Urinary bladder (tissue), 4 donors: Measurements from ENCODE around the gene LHPP. TPM values are rescaled to one million over a fixed set of nuclear protein-coding genes. Genes with fewer than 3 reads are reported as not detected.

Experiments used
- DNase-seq: peaks from one replicate; pipeline ENCODE4 v3.0.0-alpha.2; 2015; ENCODE audit errors: extremely low spot score
- H3K27ac ChIP-seq: one replicate; pipeline ENCODE4 v1.5.1; 2013; ENCODE audit warnings: low read depth, mild to moderate bottlenecking, moderate library complexity
- H3K36me3 ChIP-seq: one replicate; pipeline ENCODE4 v1.6.1; 2013; ENCODE audit warnings: mild to moderate bottlenecking, moderate library complexity; ENCODE audit not compliant: insufficient read depth
- H3K4me1 ChIP-seq: one replicate; pipeline ENCODE4 v1.6.1; 2013; ENCODE audit warnings: mild to moderate bottlenecking, moderate library complexity; ENCODE audit not compliant: insufficient read depth
- H3K4me3 ChIP-seq: one replicate; pipeline ENCODE4 v1.5.1; 2013; ENCODE audit warnings: low read depth, low read length
- WGBS: extraction: QIAGEN DNeasy Blood & Tissue Kit; methylation state at CpG from one replicate; pipeline ENCODE4 v1.1.7; 2013; 5-methylcytosine and 5-hydroxymethylcytosine counted together
- polyA plus RNA-seq: library from polyadenylated mRNA; stranded (reverse); fragments of 200-250 nt; gene quantifications from one replicate; pipeline ENCODE4 v1.2.3, GENCODE V29; 2013
- total RNA-seq: library from RNA; depleted of rRNA; stranded (reverse); fragments of >200 nt; gene quantifications from one replicate; pipeline ENCODE4 v1.2.3, GENCODE V29; 2014
- donor health status: healthy with polysubstance abuse.
- donor health status: healthy.

LHPP gene
- total and polyA plus RNA-seq, 2 donors, result 6.6 to 15.8 TPM

DNA sequence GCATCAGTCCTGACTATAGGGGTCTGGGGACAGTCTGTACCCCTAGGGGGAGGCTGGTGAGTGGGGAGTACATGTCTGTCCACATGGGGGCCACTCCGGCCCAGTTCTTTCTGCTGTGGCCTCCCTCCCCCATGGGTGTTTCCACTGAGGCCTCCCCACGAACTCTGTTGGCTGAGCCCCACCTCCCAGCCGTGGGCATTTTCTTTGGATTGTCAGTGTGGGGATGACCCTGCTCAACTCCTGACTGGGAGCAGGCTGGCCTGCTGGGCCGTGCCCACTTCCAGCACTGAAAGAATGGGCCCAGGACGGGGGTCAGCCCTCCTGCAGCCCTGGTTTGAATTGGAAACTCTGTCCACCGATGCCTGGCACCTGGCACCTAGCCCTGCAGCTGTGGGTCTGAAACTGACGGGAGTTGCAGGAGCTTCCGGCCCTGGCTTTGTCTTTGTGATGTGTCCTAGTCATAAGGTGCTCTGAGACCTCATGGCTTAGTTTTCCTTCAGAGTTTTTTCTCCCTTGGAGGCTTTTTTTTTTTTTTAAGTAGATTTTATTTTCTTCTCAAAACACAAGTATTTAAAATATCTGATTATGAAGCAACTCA lies 46.5 kb downstream of the LHPP start:
- DNase-seq, result no peak
- Histone ChIP-seq H3K4me1 (no peaks in the 10 kb centered on the region), H3K4me3 (no peak overlapping the region), H3K36me3 (no peaks in the 10 kb centered on the region), H3K27ac (no peak overlapping the region)
- 88% methylated on average over 8 of the region's 8 CpGs for WGBS

- H3K27ac ChIP-seq, result no peak overlapping the region
- 95% methylated on average over 5 of the region's 5 CpGs for WGBS
- no peak for DNase-seq
- H3K36me3 ChIP-seq, result no peaks in the 10 kb centered on the region
- no peak overlapping the region for H3K4me3 ChIP-seq
- H3K4me1 ChIP-seq, result no peaks in the 10 kb centered on the region
Measured at GRCh38 chr10:124508907-124509454, 47.4 kb downstream of the LHPP start.

GRCh38 chr10:124509880-124510632 lies 48.4 kb downstream of the LHPP start:
- Histone ChIP-seq H3K36me3 (no peaks in the 10 kb centered on the region), H3K4me1 (no peaks in the 10 kb centered on the region), H3K4me3 (no peak overlapping the region), H3K27ac (no peak overlapping the region)
- no peak for DNase-seq
- WGBS, result 88% methylated on average over 27 of the region's 27 CpGs

GRCh38 chr10:124510759-124511158 lies 49.1 kb downstream of the LHPP start:
- no peak for DNase-seq
- WGBS, result 90% methylated on average over 10 of the region's 10 CpGs
- Histone ChIP-seq H3K4me3 (no peak overlapping the region), H3K4me1 (no peaks in the 10 kb centered on the region), H3K27ac (no peak overlapping the region), H3K36me3 (no peaks in the 10 kb centered on the region)

GRCh38 chr10:124511205-124512039 lies 49.8 kb downstream of the LHPP start:
- Histone ChIP-seq H3K36me3 (no peaks in the 10 kb centered on the region), H3K27ac (no peak overlapping the region), H3K4me1 (no peaks in the 10 kb centered on the region), H3K4me3 (no peak overlapping the region)
- WGBS, result 91% methylated on average over 16 of the region's 16 CpGs
- DNase-seq, result no peak

DNA sequence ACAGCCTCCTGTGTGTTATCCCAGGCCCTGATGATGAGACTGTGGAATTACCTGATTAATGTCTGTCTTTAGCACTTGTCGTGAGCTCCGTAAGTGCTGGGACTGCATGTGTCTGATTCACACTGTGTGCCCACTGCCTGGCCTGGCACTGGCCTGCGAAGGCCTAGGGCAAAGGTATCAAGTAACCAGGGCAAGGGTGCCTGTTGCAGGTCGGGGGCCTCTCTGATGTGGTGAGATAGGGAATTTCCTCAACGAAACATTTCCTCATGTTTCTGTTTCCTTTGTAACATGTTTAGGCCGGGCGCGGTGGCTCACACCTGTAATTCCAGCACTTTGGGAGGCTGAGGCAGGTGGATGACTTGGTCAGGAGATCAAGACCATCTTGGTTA lies 50.4 kb downstream of the LHPP start:
- 92% methylated on average over 8 of the region's 8 CpGs for WGBS

GRCh38 chr10:124512600-124512999 lies 51.0 kb downstream of the LHPP start:
- 96% methylated on average over 6 of the region's 8 CpGs for WGBS
- no peak overlapping the region for H3K4me3 ChIP-seq
- no peak for DNase-seq
- H3K36me3 ChIP-seq, result no peaks in the 10 kb centered on the region
- no peak overlapping the region for H3K27ac ChIP-seq
- no peaks in the 10 kb centered on the region for H3K4me1 ChIP-seq

More for the DNA sequence above, 50.4 kb downstream of the LHPP start:
- H3K27ac ChIP-seq, result no peak overlapping the region
- DNase-seq, result no peak
- no peak overlapping the region for H3K4me3 ChIP-seq
- no peaks in the 10 kb centered on the region for H3K36me3 ChIP-seq
- H3K4me1 ChIP-seq, result no peaks in the 10 kb centered on the region

DNA sequence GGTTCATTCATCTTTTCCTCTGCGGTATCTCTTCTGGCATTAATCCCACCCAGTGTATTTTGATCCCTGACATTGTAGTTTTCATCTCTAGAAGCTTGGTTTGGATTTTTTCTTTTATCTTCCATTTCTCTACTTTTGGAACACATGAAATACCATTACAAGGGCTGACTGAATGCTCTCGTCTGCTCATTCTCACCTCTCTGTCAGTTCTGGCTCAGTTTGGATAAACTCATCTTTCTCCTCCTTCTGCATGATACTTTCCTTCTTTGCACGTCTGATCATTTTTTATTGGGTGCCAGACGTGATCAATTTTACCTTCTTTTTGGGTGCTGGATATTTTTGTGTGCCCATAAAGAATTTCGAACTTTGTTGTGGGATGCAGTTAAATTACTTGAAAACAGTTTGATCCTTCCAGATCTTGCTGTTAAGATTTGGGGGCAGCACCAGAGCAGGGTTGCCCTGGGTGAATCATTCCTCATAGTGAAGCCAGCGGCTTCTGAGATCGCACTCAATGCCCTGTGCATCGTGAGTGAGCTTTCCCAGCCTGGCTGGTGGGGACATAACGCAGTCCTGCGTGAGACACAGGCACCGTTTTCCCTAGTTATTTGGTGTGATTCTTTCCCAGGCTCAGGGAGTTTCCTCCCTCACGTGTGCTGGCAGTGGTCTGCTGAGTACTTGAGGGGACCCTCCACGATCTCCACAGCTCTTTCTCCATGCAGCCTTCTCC lies 53.8 kb downstream of the LHPP start:
- no peak for DNase-seq
- 59% methylated on average over 13 of the region's 13 CpGs for WGBS
- no peaks in the 10 kb centered on the region for H3K36me3 ChIP-seq
- no peak overlapping the region for H3K27ac ChIP-seq
- H3K4me1 ChIP-seq, result no peaks in the 10 kb centered on the region
- H3K4me3 ChIP-seq, result no peak overlapping the region

DNA sequence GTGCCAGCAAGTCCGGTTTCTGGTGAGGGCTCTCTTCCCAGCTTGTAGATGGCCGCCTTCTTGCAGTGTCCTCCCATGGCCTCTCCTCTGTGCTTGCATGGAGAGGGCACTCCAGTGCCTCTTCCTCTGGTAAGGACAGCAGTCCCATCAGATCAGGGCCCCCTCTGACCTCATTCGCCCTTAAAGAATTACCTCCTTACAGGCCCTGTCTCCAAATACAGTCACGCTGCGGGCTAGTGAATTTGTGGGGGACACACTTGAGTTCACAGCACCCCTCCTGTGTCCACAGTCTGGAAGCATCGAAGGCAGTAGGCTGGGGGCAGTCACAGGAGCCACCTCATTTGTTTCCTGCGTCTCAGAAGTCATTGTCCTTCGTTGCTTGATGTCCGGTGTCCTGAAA lies 54.6 kb downstream of the LHPP start:
- no peak for DNase-seq
- WGBS, result 94% methylated on average over 9 of the region's 9 CpGs
- Histone ChIP-seq H3K36me3 (no peaks in the 10 kb centered on the region), H3K27ac (no peak overlapping the region), H3K4me3 (no peak overlapping the region), H3K4me1 (no peaks in the 10 kb centered on the region)

- no peak for DNase-seq
- no peak overlapping the region for H3K27ac ChIP-seq
Measured at GRCh38 chr10:124516746-124517397, 55.2 kb downstream of the LHPP start.

GRCh38 chr10:124517461-124517860 lies 55.8 kb downstream of the LHPP start:
- no peak for DNase-seq
- 85% methylated on average over 6 of the region's 6 CpGs for WGBS
- Histone ChIP-seq H3K27ac (no peak overlapping the region), H3K36me3 (no peaks in the 10 kb centered on the region), H3K4me3 (no peak overlapping the region), H3K4me1 (no peaks in the 10 kb centered on the region)

More at GRCh38 chr10:124516746-124517397, 55.2 kb downstream of the LHPP start:
- Histone ChIP-seq H3K4me3 (no peak overlapping the region), H3K36me3 (no peaks in the 10 kb centered on the region), H3K4me1 (no peaks in the 10 kb centered on the region)
- 95% methylated on average over 21 of the region's 21 CpGs for WGBS

DNA sequence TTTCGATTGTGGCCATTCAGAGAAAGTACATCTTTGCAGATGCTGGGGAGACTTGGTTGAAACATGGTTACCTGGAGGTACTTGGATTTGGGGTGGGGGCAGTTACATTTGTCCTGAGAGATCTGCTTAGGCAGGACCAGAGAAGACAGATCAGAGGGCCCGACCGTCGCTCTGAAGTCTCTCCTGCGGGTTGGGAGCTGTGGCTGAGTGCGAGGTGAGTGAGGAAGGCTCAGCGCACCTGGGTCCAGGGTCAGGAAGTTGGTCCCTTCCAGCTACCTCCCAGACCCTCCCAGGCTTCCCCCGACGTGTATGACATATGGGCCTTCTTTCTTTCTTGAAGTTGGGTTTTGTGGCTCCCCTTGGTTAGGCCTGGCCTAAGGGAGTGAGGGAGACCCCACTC lies 56.3 kb downstream of the LHPP start:
- Histone ChIP-seq H3K36me3 (no peaks in the 10 kb centered on the region), H3K4me3 (no peak overlapping the region), H3K27ac (no peak overlapping the region), H3K4me1 (no peaks in the 10 kb centered on the region)
- no peak for DNase-seq
- 94% methylated on average over 9 of the region's 9 CpGs for WGBS

DNA sequence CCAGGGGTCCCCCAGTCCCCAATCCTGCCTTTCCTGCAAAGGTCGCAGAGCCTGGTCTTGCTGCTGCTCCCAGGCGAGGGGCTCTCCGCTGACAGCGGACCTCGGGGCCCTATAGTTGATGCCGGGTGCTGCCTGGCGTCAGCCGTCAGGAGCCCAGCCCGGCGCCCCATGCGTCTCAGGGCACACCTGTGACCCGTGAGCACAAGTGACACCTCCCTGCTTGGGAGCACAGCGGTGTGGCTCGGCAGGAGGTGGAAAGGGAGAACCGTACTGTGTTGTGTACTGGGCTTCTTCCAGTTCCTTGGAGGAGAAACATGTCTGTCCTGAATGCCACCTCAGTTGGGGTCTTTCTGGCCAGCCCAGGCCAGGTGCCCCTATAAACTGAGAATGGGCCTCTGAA lies 56.7 kb downstream of the LHPP start:
- Histone ChIP-seq H3K4me3 (no peak overlapping the region), H3K36me3 (no peaks in the 10 kb centered on the region), H3K4me1 (no peaks in the 10 kb centered on the region), H3K27ac (no peak overlapping the region)
- 94% methylated on average over 15 of the region's 15 CpGs for WGBS
- DNase-seq, result no peak
